HL-60 (cell line): Measurements from ENCODE around the gene ELMO1.

ENCODE experiments used
- DNase-seq, 2 experiments: peaks; one replicate each; pipeline ENCODE4 v3.0.0-alpha.2; 2010 to 2020; ENCODE audit warnings: low read depth in 1 of 2, low spot score in 1 of 2
- H3K27ac ChIP-seq: fragments of 250-450 bp; sonication (Bioruptor Pico); replicated peaks from 2 replicates; pipeline ENCODE4 v1.5.1; 2020; ENCODE audit warnings: mild to moderate bottlenecking, moderate library complexity
- H3K27me3 ChIP-seq: fragments of 250-450 bp; sonication (Bioruptor Pico); 2 replicates; pipeline ENCODE4 v1.5.1; 2021; ENCODE audit warnings: mild to moderate bottlenecking, moderate library complexity; ENCODE audit not compliant: insufficient read depth, poor library complexity, severe bottlenecking
- H3K4me3 ChIP-seq: replicated peaks from 2 replicates; pipeline ENCODE4 v1.5.1; 2011; ENCODE audit warnings: mild to moderate bottlenecking, control low read depth, low read length; ENCODE audit not compliant: insufficient read depth
- CTCF ChIP-seq: IDR thresholded peaks from one replicate; pipeline ENCODE4 v1.5.1; 2011; ENCODE audit warnings: low read length, control low read depth, inconsistent platforms; ENCODE audit not compliant: insufficient read depth
- GABPA ChIP-seq: IDR thresholded peaks from 2 replicates; pipeline ENCODE4 v1.6.1; 2012; ENCODE audit warnings: low read depth
- POLR2AphosphoS5 ChIP-seq: IDR thresholded peaks from 2 replicates; pipeline ENCODE4 v1.6.1; 2012; ENCODE audit warnings: low read depth
- REST ChIP-seq: IDR thresholded peaks from 2 replicates; pipeline ENCODE4 v1.6.1; 2012; ENCODE audit warnings: low read depth; ENCODE audit not compliant: insufficient replicate concordance
- SPI1 ChIP-seq: IDR thresholded peaks from 2 replicates; pipeline ENCODE4 v1.6.1; 2012; ENCODE audit warnings: low read depth, mild to moderate bottlenecking, borderline replicate concordance

ELMO1 gene

GRCh38 chr7:37275078-37275710 is 173.5 kb downstream of the ELMO1 start:
- TF ChIP-seq REST (no peak), CTCF (no peak), POLR2AphosphoS5 (no peak), SPI1 (no peak), GABPA (no peak)
- DNase-seq, result no peak
- H3K27me3 ChIP-seq, result no peaks in the 10 kb centered on the region
- H3K27ac ChIP-seq, result no peak overlapping the region
- H3K4me3 ChIP-seq, result no peak overlapping the region

- no peaks in the 10 kb centered on the region for H3K27me3 ChIP-seq
- no peak overlapping the region for H3K4me3 ChIP-seq
- no peak overlapping the region for H3K27ac ChIP-seq
- DNase-seq, result no peak
- TF ChIP-seq SPI1 (no peak), CTCF (no peak)
Observed at GRCh38 chr7:37273891-37274290, 174.8 kb downstream of the ELMO1 start.

GRCh38 chr7:37269711-37270508 is 178.8 kb downstream of the ELMO1 start:
- no peak for TF ChIP-seq GABPA
- TF ChIP-seq POLR2AphosphoS5, result no peak
- TF ChIP-seq SPI1, result no peak
- TF ChIP-seq CTCF, result no peak
- no peak for TF ChIP-seq REST
- DNase-seq, result no peak
- Histone ChIP-seq H3K27ac (no peak overlapping the region), H3K27me3 (no peaks in the 10 kb centered on the region), H3K4me3 (no peak overlapping the region)
